NB4 (cell line): Measurements from ENCODE around the gene TM2D3.

ENCODE experiments used
- DNase-seq: peaks from one replicate; pipeline ENCODE4 v3.0.0; 2010; ENCODE audit warnings: low read depth
- H3K4me3 ChIP-seq: one replicate; pipeline ENCODE4 v1.5.1; 2011; ENCODE audit warnings: mild to moderate bottlenecking, low read depth, low read length, moderate library complexity
- MYC ChIP-seq: IDR thresholded peaks from 2 replicates; pipeline ENCODE4 v1.6.1; 2011; ENCODE audit warnings: low read depth, low read length
- POLR2A ChIP-seq: IDR thresholded peaks from 2 replicates; pipeline ENCODE4 v1.6.1; 2011; ENCODE audit warnings: mild to moderate bottlenecking; ENCODE audit not compliant: insufficient read length; ENCODE audit errors: extremely low read depth
- TF ChIP-seq, protein P1 (sequence below): IDR thresholded peaks from one replicate; pipeline ENCODE4 v1.5.1; 2012; ENCODE audit warnings: low read depth, low read length
- TF ChIP-seq, protein P2 (sequence below): IDR thresholded peaks from 2 replicates; pipeline ENCODE4 v1.6.1; 2011; ENCODE audit warnings: low read depth, low read length

The TM2D3 gene

DNA sequence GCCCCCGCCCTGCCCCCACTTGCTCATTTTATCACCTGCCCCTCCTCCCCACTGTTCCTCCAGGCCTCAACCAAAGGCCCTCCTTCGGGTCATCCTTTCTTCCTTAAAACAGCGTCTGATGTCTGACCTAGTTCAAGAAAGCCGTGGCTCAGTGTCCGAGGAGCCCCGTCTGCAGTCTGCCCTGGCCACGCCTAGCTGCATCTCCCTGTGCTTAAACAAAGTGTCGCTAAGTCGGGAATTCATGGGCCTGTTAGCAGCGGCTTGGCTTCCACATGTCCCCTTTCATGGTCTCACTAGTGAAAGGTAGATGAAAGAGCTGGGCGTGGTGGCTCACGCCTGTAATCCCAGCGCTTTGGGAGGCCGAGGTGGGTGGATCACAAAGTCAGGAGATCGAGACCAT, 41.2 kb downstream of the TM2D3 start:
- DNase-seq: no peak
- no peak overlapping the region for H3K4me3 ChIP-seq
- TF ChIP-seq MYC: no peak
- TF ChIP-seq, protein P1, sequence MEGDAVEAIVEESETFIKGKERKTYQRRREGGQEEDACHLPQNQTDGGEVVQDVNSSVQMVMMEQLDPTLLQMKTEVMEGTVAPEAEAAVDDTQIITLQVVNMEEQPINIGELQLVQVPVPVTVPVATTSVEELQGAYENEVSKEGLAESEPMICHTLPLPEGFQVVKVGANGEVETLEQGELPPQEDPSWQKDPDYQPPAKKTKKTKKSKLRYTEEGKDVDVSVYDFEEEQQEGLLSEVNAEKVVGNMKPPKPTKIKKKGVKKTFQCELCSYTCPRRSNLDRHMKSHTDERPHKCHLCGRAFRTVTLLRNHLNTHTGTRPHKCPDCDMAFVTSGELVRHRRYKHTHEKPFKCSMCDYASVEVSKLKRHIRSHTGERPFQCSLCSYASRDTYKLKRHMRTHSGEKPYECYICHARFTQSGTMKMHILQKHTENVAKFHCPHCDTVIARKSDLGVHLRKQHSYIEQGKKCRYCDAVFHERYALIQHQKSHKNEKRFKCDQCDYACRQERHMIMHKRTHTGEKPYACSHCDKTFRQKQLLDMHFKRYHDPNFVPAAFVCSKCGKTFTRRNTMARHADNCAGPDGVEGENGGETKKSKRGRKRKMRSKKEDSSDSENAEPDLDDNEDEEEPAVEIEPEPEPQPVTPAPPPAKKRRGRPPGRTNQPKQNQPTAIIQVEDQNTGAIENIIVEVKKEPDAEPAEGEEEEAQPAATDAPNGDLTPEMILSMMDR: no peak
- TF ChIP-seq POLR2A: no peak
- TF ChIP-seq, protein P2, sequence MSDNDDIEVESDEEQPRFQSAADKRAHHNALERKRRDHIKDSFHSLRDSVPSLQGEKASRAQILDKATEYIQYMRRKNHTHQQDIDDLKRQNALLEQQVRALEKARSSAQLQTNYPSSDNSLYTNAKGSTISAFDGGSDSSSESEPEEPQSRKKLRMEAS: no peak

DNA sequence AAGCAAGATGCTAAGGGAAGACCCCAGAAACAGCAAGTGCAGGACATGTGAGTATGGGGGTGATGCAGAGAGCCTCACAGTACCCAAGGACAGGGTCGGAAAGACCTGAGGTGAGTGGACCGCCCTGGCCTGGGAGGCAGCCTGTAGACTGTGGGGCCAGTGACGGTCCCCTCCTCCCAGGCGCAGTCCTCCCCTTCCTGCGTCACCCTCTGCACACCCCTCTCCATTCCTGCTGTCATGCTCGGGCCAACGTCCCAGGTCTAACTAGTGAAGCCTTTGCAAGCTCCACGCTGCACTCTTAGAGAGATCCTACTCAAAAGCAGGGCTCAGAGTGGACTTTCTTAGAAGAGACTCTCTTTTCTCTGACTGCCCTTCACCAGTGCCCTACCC, 41.6 kb downstream of the TM2D3 start:
- DNase-seq: no peak
- no peak for TF ChIP-seq POLR2A
- no peak for TF ChIP-seq MYC
- TF ChIP-seq, protein P2: no peak
- TF ChIP-seq, protein P1: no peak

DNA sequence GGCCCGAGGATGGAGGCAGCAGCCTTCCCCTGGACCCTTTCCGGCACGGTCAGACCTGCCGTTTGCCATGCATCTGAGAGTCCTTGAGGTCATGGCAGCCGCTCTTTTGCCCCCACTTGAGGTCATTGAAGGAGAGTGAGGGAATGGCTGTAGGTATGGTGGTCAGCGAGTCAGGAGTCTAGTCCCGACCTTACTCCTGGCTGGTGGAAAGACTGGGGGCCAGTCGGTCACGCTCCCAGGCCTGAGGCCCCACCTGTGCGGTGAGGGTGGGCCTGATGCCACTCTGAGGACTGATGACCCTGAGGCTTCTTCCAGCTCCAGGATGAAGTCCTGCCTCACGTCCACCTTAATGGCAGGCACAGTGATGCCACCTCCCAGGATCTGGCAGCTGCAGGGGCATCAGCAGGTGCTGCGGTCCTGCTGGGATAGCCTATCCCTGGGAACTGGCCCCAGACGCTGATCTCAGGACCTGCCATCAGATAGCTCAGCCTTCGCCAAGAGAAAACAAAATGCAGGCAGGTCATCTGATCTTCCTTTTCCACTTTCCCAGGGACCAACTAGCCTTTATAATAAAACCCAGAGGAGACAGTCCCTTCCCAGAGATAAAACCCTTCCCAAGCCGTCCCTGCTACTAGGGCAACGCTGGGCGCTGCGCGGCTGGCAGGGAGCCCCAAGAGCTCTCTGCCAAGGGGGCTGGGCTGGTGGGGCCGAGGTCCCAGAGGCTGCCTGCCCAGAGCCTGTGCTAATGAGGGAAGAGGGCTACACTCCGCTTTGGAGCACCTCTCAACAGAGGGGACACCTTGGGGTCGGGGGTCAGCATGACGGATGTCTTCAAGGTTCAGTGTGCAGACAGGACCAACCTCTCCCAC, 42.2 kb downstream of the TM2D3 start:
- TF ChIP-seq, protein P1: no peak
- TF ChIP-seq POLR2A (no peak), MYC (no peak)
- TF ChIP-seq, protein P2: no peak
- H3K4me3 ChIP-seq: no peak overlapping the region
- DNase-seq: no peak

More for the DNA sequence above, 41.6 kb downstream of the TM2D3 start:
- no peak overlapping the region for H3K4me3 ChIP-seq

DNA sequence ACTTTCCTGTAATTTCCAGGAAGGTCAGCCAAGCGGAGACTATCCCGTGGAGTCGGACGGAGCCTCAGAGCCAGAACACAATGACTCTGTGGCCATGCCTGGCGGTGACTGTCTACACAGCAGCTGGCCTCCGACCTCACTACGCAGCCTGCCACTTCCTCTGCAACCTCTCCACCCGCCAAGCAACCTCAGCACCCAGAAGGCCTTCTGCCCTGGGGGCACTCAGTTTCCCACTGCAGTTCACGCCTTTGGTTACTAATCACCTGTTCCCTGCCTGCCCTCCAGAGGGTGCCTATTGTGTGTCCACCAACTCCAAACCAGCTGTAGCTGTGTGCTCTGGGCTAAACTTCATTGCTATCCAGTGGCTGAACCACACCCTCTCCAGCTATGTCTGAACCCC, 44.0 kb downstream of the TM2D3 start:
- no peak for DNase-seq
- no peak overlapping the region for H3K4me3 ChIP-seq
- TF ChIP-seq POLR2A: no peak
- TF ChIP-seq, protein P2: no peak
- TF ChIP-seq, protein P1: no peak
- TF ChIP-seq MYC: no peak

DNA sequence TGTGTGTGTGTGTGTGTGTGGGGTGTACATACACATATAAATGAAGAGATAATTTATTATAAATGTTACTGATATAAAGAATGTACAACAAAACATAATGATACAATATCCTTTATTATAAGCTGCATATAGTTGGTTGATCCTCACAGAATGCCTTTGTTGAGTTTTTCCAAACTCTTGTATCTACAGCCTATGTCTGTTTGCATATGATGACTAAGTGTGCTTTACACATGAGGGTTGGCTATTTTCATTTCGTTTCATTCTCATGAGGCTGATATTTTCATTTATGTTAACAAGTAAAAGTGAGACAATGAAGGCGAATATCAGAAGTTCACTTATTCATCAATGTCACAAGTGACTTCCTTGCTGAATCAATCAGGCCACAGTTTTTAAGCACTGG, 45.1 kb downstream of the TM2D3 start:
- DNase-seq: no peak
- TF ChIP-seq, protein P2: no peak
- TF ChIP-seq, protein P1: no peak
- no peak for TF ChIP-seq POLR2A
- no peak for TF ChIP-seq MYC
- H3K4me3 ChIP-seq: no peak overlapping the region
